Fibroblast of mammary gland (primary cell): ENCODE results near the gene TMEM184B.
A peak's percentile ranks its signal among the peaks of the same experiment; 100 is the strongest.

ENCODE experiments used
- DNase-seq: peaks from one replicate; pipeline ENCODE4 v3.0.0-alpha.2; 2010; ENCODE audit warnings: low read depth
- H3K4me3 ChIP-seq: 2 replicates; pipeline ENCODE4 v1.5.1; 2011; ENCODE audit warnings: low read depth, mild to moderate bottlenecking, low read length, moderate library complexity; ENCODE audit not compliant: control insufficient read depth
- TF ChIP-seq, protein P1 (sequence below): conservative IDR thresholded peaks from 2 replicates; pipeline ENCODE4 v1.5.1; 2011; ENCODE audit warnings: low read depth, low read length, inconsistent platforms; ENCODE audit not compliant: control insufficient read depth, insufficient read depth

TMEM184B gene

DNA sequence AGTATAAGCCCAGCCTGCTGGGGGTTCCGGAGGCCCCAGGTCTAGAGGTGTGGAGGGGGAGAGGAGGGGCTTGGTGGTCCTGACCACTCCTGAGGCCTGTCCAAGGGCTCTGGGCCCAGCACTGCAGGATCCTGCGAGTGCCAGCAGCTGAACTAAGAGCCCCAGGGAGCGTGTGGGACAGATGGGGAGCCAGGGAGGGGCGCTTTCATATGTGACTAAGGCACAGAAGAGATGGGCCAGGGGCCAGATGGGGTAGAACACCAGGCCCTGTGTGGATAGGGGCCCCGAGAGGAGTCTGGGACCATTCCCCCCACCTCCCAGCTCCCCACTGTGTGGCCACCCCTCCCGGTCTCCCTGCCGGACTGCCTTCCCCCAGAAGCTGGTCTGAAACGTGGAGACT, 52.6 kb downstream of the TMEM184B start:
- no peak for DNase-seq
- no peak overlapping the region for H3K4me3 ChIP-seq
- TF ChIP-seq, protein P1, sequence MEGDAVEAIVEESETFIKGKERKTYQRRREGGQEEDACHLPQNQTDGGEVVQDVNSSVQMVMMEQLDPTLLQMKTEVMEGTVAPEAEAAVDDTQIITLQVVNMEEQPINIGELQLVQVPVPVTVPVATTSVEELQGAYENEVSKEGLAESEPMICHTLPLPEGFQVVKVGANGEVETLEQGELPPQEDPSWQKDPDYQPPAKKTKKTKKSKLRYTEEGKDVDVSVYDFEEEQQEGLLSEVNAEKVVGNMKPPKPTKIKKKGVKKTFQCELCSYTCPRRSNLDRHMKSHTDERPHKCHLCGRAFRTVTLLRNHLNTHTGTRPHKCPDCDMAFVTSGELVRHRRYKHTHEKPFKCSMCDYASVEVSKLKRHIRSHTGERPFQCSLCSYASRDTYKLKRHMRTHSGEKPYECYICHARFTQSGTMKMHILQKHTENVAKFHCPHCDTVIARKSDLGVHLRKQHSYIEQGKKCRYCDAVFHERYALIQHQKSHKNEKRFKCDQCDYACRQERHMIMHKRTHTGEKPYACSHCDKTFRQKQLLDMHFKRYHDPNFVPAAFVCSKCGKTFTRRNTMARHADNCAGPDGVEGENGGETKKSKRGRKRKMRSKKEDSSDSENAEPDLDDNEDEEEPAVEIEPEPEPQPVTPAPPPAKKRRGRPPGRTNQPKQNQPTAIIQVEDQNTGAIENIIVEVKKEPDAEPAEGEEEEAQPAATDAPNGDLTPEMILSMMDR: no peak

DNA sequence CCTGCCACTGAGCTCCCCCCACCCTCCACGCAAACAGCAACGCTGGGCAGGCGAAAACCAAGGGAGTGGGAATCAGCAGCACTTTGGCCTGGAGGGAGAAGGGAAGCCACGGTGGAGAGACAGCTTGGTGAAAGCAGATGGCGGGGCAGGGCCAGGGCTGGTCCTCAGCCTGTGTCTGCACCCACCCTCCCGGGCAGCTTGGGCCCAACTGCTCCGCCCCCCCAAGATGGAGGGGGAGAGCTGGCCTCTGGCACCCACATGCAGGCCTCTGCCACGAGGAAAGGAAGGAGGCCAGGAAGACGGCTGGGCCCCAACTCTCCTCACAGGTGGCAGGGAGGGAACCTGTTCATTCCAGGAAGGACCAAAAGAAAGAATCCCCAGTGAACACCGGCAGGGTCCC, 53.2 kb downstream of the TMEM184B start:
- no peak for DNase-seq
- TF ChIP-seq, protein P1: no peak

DNA sequence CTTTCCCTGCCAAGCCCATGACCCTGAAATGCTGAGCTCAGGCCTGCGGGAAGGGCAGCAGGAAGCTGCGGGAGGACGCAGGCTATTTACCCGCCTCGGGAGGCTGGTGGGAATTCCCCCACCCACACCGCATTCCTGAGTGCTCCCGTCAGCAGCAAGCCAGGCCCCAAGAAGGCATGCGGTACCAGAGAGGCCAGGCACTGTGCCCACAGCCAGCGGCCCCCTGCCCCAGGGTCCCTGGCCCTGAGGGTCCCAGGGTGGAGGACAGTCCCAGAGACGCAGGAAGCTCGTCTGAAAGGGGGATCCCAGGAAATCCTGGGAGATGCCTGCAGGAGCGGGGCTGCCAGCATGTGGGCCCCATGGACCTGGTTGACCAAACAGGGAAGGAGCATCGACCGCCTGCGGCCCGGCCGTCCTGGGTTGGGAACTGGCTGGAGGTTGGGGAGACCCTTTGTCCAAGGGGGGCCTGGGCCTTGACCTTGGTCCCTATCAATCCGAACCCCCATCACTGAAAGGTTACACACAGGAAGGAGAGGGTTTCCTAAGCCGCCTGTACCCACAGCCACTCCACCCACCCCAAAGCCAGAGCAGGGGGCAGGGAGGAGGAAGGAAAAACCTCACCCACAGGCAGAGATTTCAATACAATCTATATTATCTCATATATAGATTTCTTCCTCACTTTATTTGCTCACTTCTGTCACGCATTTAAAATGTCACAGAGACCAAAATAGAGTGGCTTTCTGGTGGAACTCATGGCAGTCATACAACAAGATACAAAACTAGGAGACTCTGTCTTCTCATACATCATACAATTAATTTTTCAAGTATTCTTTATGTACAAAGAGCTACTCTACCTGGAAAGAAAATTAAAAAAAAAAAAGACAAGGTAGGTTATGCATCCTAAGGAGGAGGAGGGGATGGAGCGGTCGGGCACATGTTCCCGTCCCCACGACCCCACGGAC, 53.9 kb downstream of the TMEM184B start:
- peak; percentile 89 for DNase-seq
- TF ChIP-seq, protein P1: no peak
- no peak overlapping the region for H3K4me3 ChIP-seq

More for the DNA sequence above, 53.2 kb downstream of the TMEM184B start:
- H3K4me3 ChIP-seq: no peak overlapping the region

DNA sequence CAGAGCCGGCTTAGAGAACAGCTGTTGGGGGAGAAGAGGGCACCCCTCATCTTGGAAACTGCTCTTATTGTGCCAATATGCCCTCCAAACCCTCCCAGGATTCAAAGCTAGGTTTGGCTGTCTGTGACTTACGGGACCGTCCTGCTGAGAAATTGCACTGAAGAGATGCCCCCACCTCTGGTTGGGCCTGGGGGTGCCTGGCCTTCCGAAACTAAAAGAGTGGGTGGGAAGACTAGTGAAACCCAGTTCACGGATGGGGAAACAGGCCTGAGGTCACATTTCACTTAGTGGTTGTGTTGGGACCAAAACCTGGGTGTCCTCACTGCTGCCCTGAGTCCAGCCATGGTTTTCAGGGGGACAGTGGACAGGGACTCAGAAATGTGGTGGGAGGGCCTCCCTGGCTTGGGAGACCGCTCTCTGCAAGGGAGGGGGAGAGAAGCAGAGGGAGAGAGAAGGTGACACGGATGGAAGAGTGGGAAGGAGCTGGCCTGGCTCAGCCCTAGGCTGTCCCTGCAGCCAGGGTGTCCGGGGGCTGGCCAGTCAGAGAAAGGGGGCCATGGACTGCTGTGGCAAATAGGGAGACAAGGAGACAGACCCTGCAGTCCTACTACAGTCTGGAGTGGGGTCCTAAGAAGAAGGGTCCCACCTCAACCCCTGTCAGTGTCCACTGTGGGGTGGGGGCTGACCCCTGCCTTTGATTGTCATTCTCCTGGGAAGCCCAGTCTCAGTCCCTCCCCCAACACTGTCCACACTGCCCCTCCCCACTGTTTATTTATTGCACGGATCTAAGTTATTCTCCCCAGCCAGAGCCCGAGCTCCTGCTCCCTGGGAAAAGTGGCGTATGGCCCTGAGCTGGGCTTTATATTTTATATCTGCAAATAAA, 57.4 kb downstream of the TMEM184B start:
- TF ChIP-seq, protein P1: no peak
- no peak for DNase-seq
- no peak overlapping the region for H3K4me3 ChIP-seq

DNA sequence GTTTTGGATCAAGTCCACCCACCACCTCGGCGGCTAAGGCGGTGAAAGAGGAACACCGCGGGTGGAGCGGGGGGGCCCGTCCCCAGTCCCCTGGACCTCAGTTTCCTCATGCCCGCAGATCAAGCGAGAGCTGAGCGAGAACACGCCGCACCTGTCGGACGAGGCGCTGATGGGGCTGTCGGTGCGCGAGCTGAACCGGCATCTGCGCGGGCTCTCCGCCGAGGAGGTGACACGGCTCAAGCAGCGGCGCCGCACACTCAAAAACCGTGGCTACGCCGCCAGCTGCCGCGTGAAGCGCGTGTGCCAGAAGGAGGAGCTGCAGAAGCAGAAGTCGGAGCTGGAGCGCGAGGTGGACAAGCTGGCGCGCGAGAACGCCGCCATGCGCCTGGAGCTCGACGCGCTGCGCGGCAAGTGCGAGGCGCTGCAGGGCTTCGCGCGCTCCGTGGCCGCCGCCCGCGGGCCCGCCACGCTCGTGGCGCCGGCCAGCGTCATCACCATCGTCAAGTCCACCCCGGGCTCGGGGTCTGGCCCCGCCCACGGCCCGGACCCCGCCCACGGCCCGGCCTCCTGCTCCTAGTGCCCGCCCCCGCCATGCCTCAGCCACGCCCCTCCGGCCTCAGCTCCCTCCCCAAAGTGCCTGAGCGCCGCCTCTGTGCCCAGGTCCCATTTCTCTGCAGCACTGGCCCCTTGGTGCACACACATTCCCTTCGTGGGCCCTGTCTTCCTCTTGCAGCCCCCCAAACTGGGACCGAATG, 58.3 kb downstream of the TMEM184B start:
- no peak for DNase-seq
- TF ChIP-seq, protein P1: no peak
- no peak overlapping the region for H3K4me3 ChIP-seq

DNA sequence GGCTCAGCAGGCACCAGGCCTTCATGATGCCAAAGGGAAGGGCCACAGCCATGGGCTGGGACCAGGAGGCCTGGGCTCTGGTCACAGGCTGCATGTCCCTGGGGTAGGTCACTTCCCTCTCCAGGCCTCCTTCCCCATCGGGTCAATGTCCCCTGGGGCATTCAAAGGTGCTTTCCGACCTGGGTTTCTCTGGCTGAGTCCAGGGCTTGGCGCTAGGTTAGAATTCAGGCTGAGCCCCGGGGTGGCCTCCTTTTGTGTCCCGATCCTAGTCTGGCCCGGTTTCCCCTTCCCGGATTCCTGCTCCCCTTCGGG, 58.9 kb downstream of the TMEM184B start:
- DNase-seq: no peak
- H3K4me3 ChIP-seq: no peak overlapping the region

More for the DNA sequence above, 58.9 kb downstream of the TMEM184B start:
- TF ChIP-seq, protein P1: no peak
